ENCODE measurements around the gene ROR2.

DNA sequence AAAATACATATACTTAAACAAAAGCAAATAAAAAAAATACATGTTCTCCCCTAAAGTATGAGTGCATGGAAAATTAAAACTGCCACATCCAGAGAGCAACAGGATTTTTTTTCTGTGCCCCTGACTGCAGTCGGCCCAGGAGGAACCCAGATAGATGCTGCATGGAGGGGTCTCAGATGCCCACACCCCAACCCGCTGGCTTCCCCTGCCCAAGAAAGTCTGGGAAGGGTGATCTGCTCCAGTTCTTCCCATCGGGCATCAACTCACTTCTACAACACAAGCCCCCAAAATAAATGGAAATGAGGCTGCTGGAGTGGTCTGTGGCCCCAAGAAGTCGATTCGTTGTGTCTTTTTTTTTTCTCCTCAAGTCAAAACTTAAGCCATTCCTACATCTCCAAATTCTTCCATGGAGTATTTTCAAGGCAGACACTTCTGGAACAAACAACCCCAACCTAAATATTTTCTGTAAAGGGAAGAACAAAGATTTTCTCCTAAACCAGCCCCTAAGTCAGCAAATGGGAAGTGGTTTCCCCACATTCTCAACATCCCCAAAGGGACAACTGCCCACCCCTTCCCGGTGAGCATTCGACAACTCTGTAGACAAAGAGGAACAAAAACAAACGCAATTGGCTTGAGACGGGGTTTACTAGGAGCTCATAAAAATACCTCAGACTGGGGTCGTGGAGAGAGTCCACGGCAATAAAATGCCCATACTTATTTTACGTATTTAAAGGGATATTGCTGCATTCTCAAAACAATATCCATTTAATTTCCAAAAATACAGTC, 46.7 kb downstream of the ROR2 start:
- TF ChIP-seq, protein P1, sequence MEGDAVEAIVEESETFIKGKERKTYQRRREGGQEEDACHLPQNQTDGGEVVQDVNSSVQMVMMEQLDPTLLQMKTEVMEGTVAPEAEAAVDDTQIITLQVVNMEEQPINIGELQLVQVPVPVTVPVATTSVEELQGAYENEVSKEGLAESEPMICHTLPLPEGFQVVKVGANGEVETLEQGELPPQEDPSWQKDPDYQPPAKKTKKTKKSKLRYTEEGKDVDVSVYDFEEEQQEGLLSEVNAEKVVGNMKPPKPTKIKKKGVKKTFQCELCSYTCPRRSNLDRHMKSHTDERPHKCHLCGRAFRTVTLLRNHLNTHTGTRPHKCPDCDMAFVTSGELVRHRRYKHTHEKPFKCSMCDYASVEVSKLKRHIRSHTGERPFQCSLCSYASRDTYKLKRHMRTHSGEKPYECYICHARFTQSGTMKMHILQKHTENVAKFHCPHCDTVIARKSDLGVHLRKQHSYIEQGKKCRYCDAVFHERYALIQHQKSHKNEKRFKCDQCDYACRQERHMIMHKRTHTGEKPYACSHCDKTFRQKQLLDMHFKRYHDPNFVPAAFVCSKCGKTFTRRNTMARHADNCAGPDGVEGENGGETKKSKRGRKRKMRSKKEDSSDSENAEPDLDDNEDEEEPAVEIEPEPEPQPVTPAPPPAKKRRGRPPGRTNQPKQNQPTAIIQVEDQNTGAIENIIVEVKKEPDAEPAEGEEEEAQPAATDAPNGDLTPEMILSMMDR (IDR thresholded peaks at IDR 0.05; ENCODE audit: borderline replicate concordance, extremely low read depth, low read length, poor library complexity, severe bottlenecking) = no peak
- TF ChIP-seq EZH2 (IDR thresholded peaks at IDR 0.05; ENCODE audit: borderline replicate concordance, low read depth, low read length, severe bottlenecking) = no peak
